BLaER1 (cell line): Measurements from ENCODE around the gene PPARG.
"Not testable (repeated sequence)": the region's sequence is repeated elsewhere in the genome, so short reads cannot be mapped to it uniquely, and the experiment has no call there.

Source experiments
- H3K27ac ChIP-seq: shearing (Covaris generic); formaldehyde crosslinking; 2 replicates; pipeline ENCODE4 v1.8.1; 2022
- H3K27me3 ChIP-seq: shearing (Covaris generic); formaldehyde crosslinking; 2 replicates; pipeline ENCODE4 v1.8.1; 2022
- H3K36me3 ChIP-seq: shearing (Covaris generic); formaldehyde crosslinking; 2 replicates; pipeline ENCODE4 v1.8.1; 2022
- H3K4me1 ChIP-seq: shearing (Covaris generic); formaldehyde crosslinking; 2 replicates; pipeline ENCODE4 v1.8.1; 2022
- H3K4me2 ChIP-seq: shearing (Covaris generic); formaldehyde crosslinking; 2 replicates; pipeline ENCODE4 v1.8.1; 2022
- H3K4me3 ChIP-seq: shearing (Covaris generic); formaldehyde crosslinking; 2 replicates; pipeline ENCODE4 v1.8.1; 2022
- H3K9ac ChIP-seq: shearing (Covaris generic); formaldehyde crosslinking; 2 replicates; pipeline ENCODE4 v1.8.1; 2022
- H3K9me3 ChIP-seq: shearing (Covaris generic); formaldehyde crosslinking; 2 replicates; pipeline ENCODE4 v1.8.1; 2022
- H4K20me1 ChIP-seq: shearing (Covaris generic); formaldehyde crosslinking; 2 replicates; pipeline ENCODE4 v1.8.1; 2022
- Cebpa-rat ChIP-seq: shearing (Covaris generic); IDR thresholded peaks from 2 replicates; pipeline ENCODE4 v1.8.1; 2022

Gene PPARG

GRCh38 chr3:12278566-12278965 is 10.3 kb upstream of the PPARG start:
- no peaks in the 10 kb centered on the region for H3K9me3 ChIP-seq
- no peak overlapping the region for H3K4me2 ChIP-seq
- no peaks in the 10 kb centered on the region for H3K4me1 ChIP-seq
- H4K20me1 ChIP-seq, result no peaks in the 10 kb centered on the region
- H3K27ac ChIP-seq, result no peak overlapping the region
- H3K27me3 ChIP-seq, result no peaks in the 10 kb centered on the region
- no peak overlapping the region for H3K4me3 ChIP-seq
- TF ChIP-seq Cebpa-rat, result no peak
- no peak overlapping the region for H3K9ac ChIP-seq
- H3K36me3 ChIP-seq, result no peaks in the 10 kb centered on the region

GRCh38 chr3:12279591-12280326 is 9.1 kb upstream of the PPARG start:
- no peaks in the 10 kb centered on the region for H4K20me1 ChIP-seq
- no peak overlapping the region for H3K27ac ChIP-seq
- no peak overlapping the region for H3K9ac ChIP-seq
- no peaks in the 10 kb centered on the region for H3K27me3 ChIP-seq
- no peaks in the 10 kb centered on the region for H3K9me3 ChIP-seq
- H3K36me3 ChIP-seq, result no peaks in the 10 kb centered on the region
- TF ChIP-seq Cebpa-rat, result no peak
- no peak overlapping the region for H3K4me3 ChIP-seq
- no peaks in the 10 kb centered on the region for H3K4me1 ChIP-seq
- H3K4me2 ChIP-seq, result no peak overlapping the region

GRCh38 chr3:12280357-12280806 is 8.5 kb upstream of the PPARG start:
- no peak for TF ChIP-seq Cebpa-rat
- H3K9ac ChIP-seq, result no peak overlapping the region
- H3K27ac ChIP-seq, result no peak overlapping the region
- H3K4me3 ChIP-seq, result no peak overlapping the region
- H3K27me3 ChIP-seq, result no peaks in the 10 kb centered on the region
- no peaks in the 10 kb centered on the region for H3K36me3 ChIP-seq
- H3K9me3 ChIP-seq, result peaks cover 5% of the 10 kb centered on the region
- H4K20me1 ChIP-seq, result no peaks in the 10 kb centered on the region
- H3K4me1 ChIP-seq, result no peaks in the 10 kb centered on the region
- H3K4me2 ChIP-seq, result no peak overlapping the region

GRCh38 chr3:12284591-12284990 is 4.3 kb upstream of the PPARG start:
- no peak overlapping the region for H3K4me2 ChIP-seq
- H3K27me3 ChIP-seq, result peaks cover 31% of the 10 kb centered on the region
- H3K4me1 ChIP-seq, result no peaks in the 10 kb centered on the region
- H3K36me3 ChIP-seq, result no peaks in the 10 kb centered on the region
- TF ChIP-seq Cebpa-rat, result no peak
- H3K27ac ChIP-seq, result no peak overlapping the region
- peaks cover 35% of the 10 kb centered on the region for H3K9me3 ChIP-seq
- H4K20me1 ChIP-seq, result no peaks in the 10 kb centered on the region
- no peak overlapping the region for H3K9ac ChIP-seq
- no peak overlapping the region for H3K4me3 ChIP-seq

GRCh38 chr3:12285003-12285555 is 3.8 kb upstream of the PPARG start:
- peaks cover 35% of the 10 kb centered on the region for H3K9me3 ChIP-seq
- H4K20me1 ChIP-seq, result no peaks in the 10 kb centered on the region
- no peak overlapping the region for H3K4me3 ChIP-seq
- no peak overlapping the region for H3K9ac ChIP-seq
- peaks cover 31% of the 10 kb centered on the region for H3K27me3 ChIP-seq
- H3K4me1 ChIP-seq, result no peaks in the 10 kb centered on the region
- H3K27ac ChIP-seq, result no peak overlapping the region
- H3K36me3 ChIP-seq, result no peaks in the 10 kb centered on the region
- H3K4me2 ChIP-seq, result no peak overlapping the region
- no peak for TF ChIP-seq Cebpa-rat

- not testable (repeated sequence) for H3K36me3 ChIP-seq, H3K4me1 ChIP-seq, H3K27ac ChIP-seq, H3K4me2 ChIP-seq, H3K4me3 ChIP-seq, H4K20me1 ChIP-seq, H3K9ac ChIP-seq
- peaks cover 31% of the 10 kb centered on the region for H3K27me3 ChIP-seq
- peaks cover 35% of the 10 kb centered on the region for H3K9me3 ChIP-seq
These were observed 3.1 kb upstream of the PPARG start for GRCh38 chr3:12285779-12286178.

- no peak overlapping the region for H3K4me2 ChIP-seq
These were observed 2.4 kb upstream of the PPARG start for GRCh38 chr3:12286504-12286903.

GRCh38 chr3:12286927-12287726 is 1.7 kb upstream of the PPARG start:
- Histone ChIP-seq H3K9me3 (peaks cover 35% of the 10 kb centered on the region), H3K36me3 (no peaks in the 10 kb centered on the region), H3K9ac (no peak overlapping the region), H3K27me3 (peaks cover 31% of the 10 kb centered on the region), H4K20me1 (no peaks in the 10 kb centered on the region), H3K4me1 (no peaks in the 10 kb centered on the region), H3K27ac (no peak overlapping the region), H3K4me3 (no peak overlapping the region), H3K4me2 (no peak overlapping the region)
- no peak for TF ChIP-seq Cebpa-rat

More at GRCh38 chr3:12286504-12286903, 2.4 kb upstream of the PPARG start:
- H3K9me3 ChIP-seq, result peaks cover 35% of the 10 kb centered on the region
- no peaks in the 10 kb centered on the region for H3K36me3 ChIP-seq
- H3K4me1 ChIP-seq, result no peaks in the 10 kb centered on the region
- H3K27me3 ChIP-seq, result peaks cover 31% of the 10 kb centered on the region
- H3K9ac ChIP-seq, result no peak overlapping the region
- no peaks in the 10 kb centered on the region for H4K20me1 ChIP-seq
- H3K27ac ChIP-seq, result no peak overlapping the region
- H3K4me3 ChIP-seq, result no peak overlapping the region
- no peak for TF ChIP-seq Cebpa-rat

GRCh38 chr3:12287727-12288181 is 1.1 kb upstream of the PPARG start:
- no peaks in the 10 kb centered on the region for H3K36me3 ChIP-seq
- peaks cover 31% of the 10 kb centered on the region for H3K27me3 ChIP-seq
- H3K4me2 ChIP-seq, result no peak overlapping the region
- no peaks in the 10 kb centered on the region for H3K4me1 ChIP-seq
- no peak overlapping the region for H3K9ac ChIP-seq
- no peaks in the 10 kb centered on the region for H4K20me1 ChIP-seq
- TF ChIP-seq Cebpa-rat, result no peak
- no peak overlapping the region for H3K27ac ChIP-seq
- peaks cover 35% of the 10 kb centered on the region for H3K9me3 ChIP-seq
- no peak overlapping the region for H3K4me3 ChIP-seq

- no peaks in the 10 kb centered on the region for H3K4me1 ChIP-seq
- no peaks in the 10 kb centered on the region for H3K36me3 ChIP-seq
- no peak overlapping the region for H3K27ac ChIP-seq
- H3K4me3 ChIP-seq, result no peak overlapping the region
- H3K9me3 ChIP-seq, result peaks cover 35% of the 10 kb centered on the region
- no peak for TF ChIP-seq Cebpa-rat
- H3K27me3 ChIP-seq, result peaks cover 31% of the 10 kb centered on the region
- H3K4me2 ChIP-seq, result no peak overlapping the region
- no peak overlapping the region for H3K9ac ChIP-seq
- no peaks in the 10 kb centered on the region for H4K20me1 ChIP-seq
These were observed 654 bp downstream of the PPARG start for GRCh38 chr3:12289524-12289923.
